NCI-H2107 (cell line): ENCODE data around the gene SMCO2.

Experiments
- DNase-seq: peaks from one replicate; lab custom pipeline; 2025; lab: John Stamatoyannopoulos, UW

The SMCO2 gene

DNA sequence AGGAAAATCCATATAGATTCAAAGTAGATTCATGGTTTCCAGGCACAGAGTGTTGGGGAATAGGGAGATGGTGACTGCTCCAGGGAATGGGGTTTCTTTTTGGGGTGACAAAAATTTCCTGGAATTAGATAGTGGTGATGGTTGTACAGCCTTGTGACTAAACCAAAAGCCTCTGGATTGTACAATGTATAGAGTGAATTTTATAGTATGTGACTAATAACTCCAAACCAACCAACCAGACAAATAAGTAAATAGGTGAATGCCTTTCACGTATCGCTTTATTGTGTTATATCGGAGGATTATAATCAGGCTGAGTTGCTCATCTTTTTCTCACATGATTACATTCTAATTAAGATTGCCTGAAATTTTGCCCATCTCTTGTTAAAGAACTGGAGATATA is 52.8 kb downstream of the SMCO2 start:
- DNase-seq, result no peak

DNA sequence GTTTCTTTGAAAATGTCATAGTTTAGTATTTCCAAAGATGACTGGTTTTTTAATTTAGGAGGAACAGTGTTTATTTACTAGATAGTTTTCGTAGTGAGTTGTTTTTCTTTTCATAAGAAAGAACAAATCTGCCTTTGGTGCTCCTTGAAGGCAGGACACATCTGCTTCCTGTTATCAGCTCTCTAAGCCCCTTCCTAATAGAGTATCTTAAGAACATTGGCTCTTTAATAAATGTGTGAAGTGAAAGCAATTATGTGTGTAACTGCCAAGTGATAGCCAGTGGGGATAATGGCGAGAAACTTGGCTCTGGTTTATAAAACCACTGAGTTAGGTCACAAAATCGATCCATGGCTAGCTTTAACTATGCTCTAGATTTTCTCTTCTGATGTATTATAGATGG is 54.0 kb downstream of the SMCO2 start:
- DNase-seq, result no peak

DNA sequence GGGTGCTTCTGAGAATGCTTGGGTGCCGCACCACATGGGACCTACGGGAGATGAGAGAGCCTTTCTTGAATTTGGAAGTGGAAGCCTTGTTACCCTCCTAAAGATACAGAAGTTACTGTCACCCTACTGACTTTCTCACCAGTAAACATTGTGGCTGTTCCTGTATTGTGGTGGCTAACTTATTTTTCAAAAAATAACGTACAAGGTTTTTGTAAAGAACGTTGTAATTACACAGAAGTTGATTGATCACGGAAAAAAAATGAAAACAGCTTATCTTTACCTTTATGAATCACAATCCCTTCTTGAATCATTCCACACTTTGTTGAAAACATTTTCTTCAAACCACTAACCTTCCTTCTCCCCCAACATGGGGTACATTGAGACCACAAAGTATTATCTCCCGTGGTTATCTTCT is 55.5 kb downstream of the SMCO2 start:
- no peak for DNase-seq

DNA sequence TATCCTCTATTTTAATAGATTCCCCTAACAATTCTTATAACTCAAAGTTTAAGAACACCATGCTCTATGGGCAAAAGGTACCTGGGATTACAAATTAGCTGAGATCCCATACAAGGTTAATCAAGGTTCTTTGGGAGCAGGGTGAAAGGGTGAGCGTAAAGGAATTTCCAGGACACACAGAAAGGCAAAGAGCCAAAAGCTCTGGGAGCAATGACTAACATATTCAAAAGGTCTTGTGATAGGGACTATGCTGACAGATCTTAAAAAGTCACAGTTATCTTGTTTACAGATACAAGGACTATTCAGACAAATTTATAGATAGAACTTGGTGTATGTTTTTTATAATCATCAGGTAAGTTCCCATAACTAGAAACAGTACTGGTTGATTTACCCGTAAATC is 58.0 kb downstream of the SMCO2 start:
- DNase-seq, result no peak

DNA sequence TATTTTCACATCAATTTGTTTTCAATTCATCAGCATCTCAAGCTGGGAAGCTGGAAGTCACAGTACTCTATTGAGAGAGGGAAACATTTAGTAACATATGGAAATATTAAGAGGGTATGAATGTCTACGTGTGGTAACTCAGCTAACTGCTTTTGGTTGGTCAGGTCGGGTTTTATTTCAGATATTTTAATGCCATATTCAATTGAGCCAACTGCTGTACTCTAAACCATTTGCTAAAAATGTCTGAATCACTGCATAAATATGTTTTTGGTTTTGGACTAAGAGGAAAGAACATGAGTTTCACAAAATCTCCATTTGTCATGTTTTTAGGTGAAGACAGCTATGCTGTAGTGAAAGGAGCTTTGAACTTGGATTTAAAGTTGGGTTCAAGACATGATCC is 58.6 kb downstream of the SMCO2 start:
- no peak for DNase-seq

DNA sequence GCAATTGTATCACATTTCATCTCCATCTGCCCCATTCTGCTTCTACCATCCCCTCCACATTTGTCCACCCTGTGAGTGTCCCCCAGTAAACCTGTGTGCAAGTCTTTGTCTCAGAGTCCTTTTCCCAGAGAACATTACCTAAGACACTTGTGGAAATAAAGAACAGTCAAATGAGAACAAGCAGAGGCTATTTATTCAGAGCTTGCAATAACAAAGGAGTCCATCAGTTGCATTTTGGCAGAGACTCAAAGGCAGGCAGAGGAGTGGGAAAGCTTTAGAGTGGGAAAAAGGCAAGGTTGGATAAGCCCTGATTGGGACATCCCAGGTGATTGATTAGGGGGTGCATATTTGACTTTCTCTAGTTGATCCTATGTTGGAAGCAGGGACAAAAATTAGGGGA is 59.2 kb downstream of the SMCO2 start:
- no peak for DNase-seq

DNA sequence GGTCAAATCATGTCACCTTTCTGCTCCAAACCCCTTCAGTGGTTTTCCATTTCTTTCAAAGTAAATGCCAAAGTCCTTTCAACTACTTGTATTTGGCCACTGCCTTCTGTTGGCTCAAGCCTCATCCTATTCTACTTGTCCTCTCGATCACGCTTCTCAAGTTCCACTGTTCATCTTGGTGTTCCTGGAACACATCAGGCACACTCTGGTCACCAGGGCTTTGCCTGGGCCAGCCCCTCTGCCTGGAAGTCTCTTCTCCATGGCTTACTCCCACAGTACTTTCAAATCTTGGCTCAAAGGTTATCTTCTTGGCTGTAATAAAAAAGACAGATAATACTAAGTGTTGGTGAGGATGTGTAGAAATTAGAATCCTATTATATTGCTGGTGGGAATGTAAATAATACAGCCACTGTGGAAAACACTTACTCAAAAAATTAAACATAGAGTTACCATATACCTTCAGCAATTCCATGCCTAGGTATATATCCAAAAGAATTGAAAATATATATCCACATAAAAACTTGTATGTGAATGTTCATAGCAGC is 60.2 kb downstream of the SMCO2 start:
- DNase-seq, result no peak

DNA sequence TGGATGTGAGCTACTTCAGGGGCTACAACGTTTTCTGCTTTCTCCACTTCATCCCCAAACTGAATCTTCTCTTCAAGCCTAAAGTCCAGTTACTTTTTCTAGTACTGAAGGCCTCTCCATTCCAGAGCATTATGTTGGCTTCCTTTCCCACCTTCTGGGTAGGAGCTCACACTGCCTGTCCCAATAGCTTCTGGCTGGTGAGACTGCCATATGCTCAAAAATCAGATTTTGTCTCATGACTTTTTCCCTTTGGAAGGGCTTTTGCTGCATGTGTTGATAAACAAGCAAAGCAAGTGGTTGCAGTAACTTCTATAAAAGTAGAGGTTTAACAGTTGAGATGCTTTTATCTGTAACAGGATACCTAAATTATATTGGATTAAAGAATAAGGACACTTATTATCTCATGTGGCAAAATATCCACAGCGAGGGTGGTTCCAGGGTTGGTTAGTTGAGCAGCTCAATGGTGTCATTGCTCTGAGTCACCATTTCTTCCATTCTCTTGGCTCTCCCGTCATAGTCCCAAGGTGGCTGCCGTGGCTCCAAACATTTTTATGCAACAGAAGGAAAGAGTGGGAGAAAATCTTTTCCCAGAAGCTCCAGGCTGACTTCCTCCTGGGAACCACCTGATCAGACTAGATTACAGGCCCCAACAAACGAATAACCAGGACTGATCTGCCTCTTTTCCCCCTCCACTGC is 62.3 kb downstream of the SMCO2 start:
- no peak for DNase-seq

DNA sequence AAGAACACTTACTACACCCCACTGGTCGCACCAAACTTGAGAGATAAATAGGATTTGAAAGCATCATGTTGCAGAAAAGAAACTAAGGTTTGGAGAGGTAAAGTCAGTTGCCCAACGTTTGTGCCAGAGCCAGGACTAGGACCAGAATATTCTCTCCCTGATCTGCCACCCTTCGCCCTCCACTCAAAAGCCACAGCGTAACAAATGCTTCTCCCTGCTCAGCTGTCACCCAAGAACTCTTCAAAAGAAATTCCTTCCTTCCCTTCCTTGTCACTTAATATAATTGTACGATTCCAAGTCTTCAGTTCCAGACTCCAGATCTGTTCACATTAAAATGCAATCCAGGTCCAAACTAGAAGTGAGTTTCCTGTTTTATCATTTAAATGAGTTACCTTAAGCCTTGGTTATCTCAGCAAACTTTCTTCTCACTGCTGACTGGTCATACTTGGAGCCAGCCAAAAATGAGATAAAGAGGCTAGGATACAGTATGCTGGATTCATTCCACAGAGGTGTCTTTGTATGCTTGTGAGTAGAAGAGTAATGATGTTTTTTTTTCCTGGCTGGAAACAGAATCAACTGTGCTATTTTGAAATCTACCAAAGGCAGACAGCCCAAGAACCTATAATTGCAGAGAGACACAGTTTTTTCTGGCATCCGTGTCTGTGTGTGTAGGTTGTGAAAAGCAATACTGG is 64.6 kb downstream of the SMCO2 start:
- DNase-seq, result no peak

DNA sequence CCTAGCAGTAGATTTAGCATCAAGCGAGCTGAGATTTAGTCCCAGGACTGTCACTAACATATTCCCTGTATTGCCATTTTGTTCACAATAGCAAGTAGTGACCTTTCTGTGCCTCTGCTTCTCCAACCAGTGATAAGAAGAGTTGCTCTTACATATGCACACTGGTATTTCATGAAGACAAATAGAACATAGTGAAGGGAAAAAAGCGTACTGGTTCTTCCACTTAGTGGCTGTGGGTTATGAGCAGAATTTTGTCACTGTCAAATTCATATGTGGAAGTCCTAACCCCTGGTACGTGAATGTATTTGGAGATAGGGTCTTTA is 65.1 kb downstream of the SMCO2 start:
- DNase-seq, result no peak

DNA sequence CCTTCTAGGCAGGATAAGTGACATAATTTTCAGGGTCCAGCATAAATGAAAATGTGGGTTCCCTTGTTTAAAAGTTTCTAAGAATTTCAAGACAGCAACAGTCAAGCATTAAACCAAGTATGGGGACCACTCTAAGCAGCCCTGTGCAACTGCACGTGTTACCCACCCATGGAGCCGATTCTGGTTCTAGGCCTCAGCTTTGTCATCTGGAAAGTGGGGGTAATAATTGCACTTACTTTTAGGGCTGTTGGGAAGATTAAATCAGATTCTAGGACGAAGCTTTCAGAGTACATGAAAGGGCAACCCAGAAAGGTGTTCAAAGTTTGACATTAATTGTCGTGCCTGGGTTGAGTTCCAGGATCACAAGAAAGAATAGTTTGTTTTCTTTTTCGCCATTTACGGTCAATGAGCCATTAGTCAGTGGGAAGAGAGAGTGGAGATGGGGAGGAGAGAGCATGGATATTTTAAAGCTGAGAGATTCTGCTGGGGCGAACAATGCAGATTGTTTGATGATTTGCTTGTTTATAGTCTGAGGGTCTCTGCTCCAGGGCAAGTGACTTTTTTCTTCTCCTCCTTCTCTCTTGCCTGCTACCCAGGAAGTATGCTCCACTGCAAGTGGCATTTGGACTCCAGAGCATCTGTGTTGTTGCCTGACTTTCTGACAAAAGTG is 66.8 kb downstream of the SMCO2 start:
- no peak for DNase-seq

DNA sequence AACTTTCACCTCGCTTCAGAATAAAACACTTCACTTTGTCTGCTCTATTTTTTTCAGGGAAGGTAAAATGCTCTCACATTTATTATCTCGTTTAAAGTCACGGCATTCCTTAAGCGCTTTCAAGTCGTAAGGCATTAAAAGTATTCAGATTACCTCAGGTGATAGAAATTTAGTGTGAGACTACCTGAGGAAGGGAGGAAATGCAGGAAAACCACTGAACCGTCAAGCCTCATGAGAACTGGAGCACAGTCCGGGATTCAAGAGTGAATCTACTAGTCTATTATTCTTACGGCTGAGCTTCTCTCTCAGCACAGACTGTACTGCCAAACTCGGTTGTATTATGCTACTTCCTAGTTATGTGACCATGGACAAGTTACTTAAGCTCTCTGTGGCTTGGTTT is 69.1 kb downstream of the SMCO2 start:
- DNase-seq, result no peak

DNA sequence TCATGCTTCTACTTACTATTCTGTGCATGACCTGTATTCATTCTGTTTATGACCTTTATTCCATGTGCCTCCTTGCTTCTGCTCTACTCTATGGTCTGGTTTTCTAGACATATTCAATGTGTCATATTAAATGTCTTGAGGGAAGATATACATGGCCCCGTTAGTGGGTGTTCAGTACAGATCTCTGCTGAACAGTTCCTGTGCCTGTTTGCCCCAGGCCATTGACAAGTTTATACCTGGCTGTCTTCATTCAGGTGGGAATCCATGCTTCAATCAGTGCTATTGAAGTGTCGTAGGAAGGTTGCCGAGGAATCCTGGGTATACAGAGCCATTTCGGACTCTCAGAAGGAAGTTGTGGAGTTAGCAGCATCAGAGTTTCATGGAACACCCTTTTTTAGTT is 70.1 kb downstream of the SMCO2 start:
- no peak for DNase-seq

DNA sequence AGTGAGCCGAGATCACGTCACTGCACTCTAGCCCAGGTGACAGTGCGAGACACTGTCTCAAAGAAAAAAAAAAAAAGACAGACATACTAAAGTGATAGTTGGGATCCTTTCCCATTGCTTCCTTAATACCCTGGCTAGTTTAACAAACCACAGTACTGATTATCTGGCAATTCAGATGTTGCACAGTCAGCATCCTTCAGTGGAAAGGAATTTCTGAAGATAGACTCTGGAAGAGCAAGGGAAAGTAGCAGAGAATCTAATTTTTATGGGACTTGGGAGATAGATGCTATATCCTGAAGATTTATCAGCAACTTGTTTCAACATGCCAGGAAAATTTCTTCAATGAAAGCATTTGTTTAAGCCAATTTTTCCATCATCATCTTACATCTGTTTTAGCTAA is 71.0 kb downstream of the SMCO2 start:
- no peak for DNase-seq

DNA sequence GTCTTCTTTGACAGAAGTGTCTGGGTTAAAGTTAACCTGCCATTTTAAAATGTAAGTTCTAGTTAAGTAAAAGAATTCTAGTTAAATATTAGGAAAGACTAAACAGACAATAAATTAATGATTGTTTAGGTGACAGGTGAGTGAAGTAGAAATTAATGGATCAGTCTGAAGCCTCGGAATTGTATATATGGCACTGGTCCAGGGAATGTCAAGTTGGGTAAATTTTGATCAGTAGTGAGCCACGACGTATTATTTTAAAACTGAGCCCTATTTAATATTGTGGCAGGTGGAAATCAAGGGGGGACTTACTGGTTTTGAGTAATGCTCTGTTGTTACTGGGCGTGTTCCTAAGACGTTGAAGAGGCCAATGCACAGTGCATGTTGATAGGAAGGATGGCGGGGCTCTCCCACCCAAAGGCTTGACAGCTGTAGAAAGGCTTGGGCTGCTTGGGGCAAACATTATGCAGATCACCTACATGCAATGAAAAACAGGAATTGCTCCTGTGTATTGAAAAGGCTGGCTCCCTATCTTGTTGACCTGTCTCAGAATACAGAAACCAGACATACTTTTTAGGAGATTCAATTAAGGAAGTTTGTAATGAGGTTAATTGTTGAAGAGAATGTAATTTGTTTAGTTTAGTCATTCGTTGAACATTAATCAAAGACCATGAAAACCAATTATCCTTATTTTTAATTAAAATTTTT is 71.6 kb downstream of the SMCO2 start:
- no peak for DNase-seq

DNA sequence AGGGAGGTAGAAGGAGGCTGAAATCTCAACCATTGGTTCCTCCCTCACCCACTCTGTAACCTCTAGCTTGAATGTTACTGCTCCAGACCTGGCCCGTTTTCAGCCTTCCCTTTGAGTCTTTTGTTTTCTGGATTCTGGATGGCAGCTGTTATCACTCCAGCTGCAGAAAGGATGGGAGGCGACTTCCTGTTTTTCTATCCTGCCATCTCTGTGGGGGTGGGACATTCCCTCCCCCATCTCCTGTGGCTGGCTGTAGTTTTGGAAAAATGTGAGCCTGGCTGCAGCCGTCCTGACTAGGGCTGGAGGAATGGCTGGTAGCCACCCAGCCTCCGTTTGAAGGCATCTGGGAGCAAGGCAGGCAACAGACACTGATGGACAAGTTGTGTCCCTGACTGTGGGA is 74.5 kb downstream of the SMCO2 start:
- DNase-seq, result no peak

DNA sequence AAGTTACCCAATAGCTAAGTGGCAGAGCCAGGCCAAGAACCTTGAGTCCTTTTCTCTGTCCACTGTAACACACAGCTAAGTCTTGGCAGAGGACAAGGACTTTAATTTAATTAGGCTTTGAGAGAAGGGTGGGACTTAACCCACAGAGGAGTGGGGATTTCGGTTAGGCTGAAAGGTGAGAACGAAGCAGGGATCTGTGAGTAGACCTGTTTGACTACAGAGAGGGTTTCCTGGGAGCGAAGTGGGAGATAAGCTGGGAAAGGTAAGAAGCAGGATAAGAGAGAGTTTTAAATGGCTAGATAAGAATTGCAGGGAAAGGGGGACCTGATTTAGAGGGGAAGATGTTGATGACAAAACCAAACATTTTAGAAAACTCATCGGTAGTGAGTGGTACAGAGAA is 75.4 kb downstream of the SMCO2 start:
- no peak for DNase-seq

DNA sequence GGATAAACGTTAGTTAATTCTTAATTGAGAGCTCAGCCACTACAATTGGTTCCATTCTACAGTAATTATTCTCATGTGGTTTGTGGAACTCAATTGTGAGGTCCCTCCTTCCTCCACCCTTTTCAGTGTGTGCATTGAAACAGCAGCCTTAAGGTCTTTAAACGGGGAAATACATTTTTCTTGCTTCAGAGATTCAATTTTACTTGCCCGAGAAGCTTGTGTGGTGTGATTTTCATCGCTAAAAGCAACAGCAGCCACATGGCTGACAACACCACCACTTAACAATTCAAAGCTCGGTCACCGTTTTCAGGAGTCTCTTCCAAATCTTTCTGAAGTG is 76.7 kb downstream of the SMCO2 start:
- DNase-seq, result no peak

DNA sequence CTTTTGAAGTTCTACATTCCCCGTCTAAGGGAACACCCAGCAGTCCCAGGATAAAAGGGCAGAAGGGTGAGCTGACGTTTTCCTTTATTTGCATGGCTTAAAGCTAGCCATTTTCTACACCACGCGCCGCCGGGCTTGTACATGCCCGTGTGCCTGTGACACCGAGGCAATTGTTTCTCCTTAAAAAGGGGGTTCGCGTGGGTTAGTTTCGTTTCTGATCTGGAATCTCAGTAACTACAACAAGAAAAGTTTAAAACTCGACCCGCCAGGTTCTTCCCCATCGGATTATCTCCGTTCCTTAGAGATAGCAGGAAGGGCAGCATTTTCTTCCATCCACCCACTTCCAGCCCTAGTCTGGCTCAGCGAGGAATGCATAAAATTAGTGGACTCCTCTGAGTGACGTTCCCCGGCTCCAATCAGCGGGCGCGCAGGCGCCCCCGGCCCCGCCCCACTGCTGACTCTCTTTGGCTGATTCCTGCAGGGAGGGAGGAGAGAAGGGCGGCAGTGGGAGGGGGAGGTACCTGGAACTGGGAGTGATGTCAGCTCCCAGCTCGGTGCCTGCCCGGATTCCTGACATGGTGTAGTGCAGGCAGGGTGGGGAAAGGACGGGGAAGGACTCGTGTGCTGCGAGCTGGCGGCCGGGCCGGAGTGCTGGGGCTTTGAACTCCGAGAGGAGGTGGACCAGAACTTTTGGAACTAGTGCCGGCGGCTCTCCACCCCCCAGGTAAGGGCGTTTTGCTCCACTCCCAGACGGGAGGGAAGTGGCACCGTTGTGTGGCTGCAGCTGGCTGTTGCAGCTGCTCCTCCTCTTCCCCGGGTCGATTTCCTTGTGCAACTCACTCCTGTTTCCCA is 77.3 kb downstream of the SMCO2 start, which contains the start of gene PPFIBP1:
Gene PPFIBP1, plus strand, starts transcription at position 565 of the 852 bp plus-strand sequence. CDS start 109,191 bp downstream, outside the sequence.
- peak; percentile 87 for DNase-seq

DNA sequence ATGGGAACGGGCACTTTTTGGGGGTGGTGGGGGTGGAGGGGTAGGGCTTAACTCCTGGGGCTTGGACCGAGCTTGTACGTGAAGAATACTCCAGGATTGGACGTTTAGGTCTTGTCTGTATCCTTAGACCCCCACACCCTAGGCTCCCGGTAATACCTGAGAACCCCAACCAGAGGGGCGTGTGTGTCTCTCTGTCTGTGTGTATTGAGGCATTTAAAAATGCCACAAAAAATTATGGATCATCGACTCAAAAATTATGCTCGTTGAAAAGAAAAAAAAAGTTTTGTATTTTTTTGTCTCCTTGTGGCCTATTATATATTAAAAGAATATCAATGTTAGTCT is 77.9 kb downstream of the SMCO2 start:
- no peak for DNase-seq

DNA sequence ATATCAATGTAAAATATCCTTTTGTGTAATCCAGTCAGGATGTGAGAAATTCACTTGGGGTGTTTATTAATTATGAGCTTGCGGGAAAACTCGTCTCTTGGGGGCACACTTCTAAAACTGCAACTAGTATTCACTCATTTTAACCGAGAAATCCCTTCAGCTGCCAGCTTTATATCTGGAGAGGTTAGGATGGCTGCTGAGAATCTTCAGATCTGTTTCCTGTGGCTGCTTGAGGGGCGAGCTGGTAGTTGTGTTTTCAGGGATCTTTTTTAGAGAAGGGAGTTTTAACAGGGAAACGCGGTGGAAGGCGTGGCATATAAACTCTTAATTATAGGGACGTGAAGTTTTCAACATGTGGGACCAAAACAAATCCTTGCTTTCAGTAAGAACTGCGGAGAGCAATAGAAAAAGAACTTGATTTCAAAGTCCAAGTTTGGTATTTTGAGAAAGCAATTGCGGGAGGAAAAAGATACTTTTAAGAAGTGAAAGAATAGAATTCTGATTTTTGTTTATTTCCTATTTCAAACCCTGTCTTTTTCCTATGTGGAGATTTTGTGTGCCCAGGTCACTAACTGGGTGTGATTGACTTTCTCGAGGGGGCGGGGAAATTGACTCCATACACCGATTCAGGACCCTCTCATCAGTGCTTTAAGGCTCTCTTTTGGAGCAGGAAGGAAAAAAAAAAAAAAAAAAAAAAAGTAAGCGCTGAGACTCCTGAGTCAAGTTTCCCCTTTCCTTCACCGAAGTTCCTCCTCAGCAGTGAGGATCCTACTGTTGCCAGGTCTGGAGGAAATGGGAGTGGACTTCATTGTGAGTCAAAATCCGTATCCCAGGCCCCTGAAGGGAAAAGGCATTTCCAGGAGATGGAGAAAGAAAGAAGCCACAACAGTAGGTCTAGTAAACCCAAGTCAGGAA is 78.6 kb downstream of the SMCO2 start:
- no peak for DNase-seq
